ENCODE measurements around the gene PDCL3.

PDCL3 gene

DNA sequence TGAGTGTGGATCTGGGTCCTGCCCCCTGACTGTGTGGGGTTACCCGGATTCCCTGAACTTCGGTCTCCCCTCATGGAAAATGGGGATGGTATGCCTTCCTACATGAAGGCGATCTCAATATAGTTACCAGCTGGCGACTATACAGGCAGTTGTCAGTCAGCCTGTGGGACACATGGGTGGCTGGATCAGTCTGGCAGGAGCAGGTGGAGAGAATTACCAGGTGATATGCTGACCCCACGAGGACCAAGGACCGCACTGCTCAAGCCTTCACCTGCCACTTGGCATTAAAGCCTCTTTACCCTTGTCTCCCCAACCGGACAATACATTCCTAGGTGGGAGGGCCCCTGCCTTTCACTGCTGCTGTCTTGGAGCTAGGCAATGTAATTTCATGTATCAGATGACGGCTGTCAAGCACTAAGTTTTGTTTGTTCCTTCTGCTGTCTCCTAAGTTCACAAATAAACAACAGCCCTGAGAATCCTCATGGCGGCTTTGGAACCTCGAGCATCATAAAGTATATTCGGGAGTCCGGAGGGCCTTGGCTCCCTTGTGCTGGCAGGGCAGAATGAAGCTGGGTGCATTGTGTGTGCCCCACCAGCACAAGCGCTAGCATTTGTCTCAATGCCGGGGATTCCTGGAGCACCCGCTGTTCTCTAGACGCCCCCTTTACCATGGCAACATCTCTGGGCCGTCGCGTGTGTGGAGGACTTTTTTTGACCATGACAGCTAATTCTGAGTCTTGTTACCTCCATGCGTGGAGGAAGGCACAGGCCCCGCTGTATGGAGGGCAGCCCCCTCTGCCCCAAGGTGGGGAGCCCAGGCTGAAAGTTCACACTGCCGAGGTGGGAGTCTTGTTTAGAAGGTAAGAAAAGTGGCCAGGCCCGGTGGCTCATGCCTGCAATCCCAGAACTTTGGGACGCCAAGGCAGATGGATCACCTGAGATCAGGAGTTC, 48.6 kb downstream of the PDCL3 start:
- in situ Hi-C loops (cut with HindIII; ENCODE audit: low sequenced_read_pairs) = no loop called here

DNA sequence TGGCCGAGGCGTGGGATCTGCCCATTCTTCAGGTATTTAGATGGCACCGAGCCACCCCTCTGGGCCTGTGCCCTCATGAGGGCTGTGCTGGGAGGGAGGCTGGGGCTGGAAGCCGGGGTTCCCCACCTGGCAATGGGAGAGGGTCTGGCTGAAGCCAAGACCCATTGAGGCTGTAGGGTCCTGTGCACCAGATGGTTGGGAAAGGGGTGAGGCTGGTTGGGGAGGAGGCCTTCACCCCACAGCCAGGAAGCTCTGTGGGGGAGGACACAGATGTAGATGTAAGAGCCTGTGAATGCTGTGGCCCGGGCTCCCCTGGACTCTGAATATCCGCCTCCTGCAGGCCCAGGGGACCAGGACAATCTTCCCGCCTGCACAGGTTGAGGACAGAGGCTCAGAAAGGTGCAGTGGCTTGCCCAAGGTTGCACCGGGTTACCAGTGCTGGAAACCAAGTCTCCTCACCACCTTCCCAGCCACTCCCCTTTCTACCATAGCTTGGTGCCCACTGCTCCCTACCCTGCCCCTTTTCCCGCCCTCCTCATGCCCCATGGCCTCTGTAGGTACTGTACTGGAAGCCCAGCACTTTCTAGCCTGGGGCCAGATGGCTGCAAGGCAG, 49.7 kb downstream of the PDCL3 start:
- in situ Hi-C loops (cut with HindIII; ENCODE audit: low sequenced_read_pairs) = no loop called here

DNA sequence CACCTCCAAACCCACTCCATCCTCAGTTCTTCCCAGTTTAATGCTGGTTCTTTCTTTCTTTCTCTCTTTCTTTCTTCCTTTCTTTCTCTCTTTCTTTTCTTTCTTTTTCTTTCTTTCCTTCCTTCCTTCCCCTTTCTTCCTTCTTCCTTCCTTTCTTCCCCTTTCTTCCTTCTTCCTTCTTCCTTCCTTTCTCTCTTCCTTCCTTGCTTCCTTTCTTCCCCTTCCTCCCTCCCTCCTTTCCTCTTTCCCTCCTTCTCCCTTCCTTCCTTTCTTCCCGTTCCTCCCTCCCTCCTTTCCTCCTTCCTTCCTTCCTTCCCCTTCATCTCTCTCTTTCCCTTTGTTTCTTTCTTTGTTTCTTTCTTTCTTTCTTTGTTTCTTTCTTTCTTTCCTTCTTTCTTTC, 50.9 kb downstream of the PDCL3 start:
- in situ Hi-C loops (cut with HindIII; ENCODE audit: low sequenced_read_pairs) = no loop called here

DNA sequence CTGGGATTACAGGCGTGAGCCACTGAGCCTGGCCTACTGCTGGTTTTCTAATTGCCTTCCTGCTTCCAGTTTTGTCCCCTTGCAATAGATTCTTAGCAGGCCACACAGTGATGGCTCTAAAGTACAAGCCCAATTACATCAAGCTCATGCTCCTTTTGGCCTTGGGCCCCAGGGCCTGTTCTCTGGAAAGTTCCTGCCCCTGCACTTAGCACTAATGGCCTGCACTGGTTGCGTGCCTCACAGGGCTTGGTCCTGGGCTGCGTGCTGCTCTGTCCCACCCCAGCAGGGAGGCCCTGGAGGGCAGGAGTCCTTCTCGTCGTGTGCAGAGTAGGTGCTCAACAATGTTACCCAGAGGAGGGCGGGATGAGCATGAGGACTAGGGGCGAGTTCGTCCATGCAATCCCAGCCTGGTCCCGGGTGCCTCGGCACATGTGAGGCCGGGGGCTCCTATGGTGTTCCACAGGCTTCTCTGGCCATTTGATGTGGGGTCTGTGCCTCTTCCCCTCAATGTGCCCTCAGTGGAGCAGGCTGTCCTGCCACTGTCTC, 51.7 kb downstream of the PDCL3 start:
- in situ Hi-C loops (cut with HindIII; ENCODE audit: low sequenced_read_pairs) = no loop called here

DNA sequence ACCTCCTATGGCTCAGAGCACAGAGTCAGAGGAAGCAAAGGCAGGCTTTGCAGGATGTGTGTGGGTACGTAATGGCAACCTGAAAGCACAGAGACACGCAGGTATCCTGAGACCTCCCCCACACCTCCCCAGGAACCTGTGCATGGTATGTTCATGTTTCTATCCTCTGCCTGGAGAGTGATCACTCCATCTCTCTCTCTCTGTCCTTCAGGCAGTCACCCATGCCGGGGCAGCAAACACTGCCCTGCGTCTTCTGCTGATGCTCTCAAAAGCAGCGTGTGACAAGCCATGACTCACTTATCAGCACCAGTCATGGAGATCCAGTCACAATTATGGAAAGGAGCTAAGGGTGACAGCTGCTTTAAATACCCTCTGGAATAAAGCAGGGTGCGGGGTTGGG, 52.7 kb downstream of the PDCL3 start:
- in situ Hi-C loops (cut with HindIII; ENCODE audit: low sequenced_read_pairs) = no loop called here

- in situ Hi-C loops (cut with HindIII; ENCODE audit: low sequenced_read_pairs) = no loop called here
These were observed 53.1 kb downstream of the PDCL3 start for GRCh38 chr2:100615886-100616285.

GRCh38 chr2:100616841-100617390, 54.1 kb downstream of the PDCL3 start:
- in situ Hi-C loops (cut with HindIII; ENCODE audit: low sequenced_read_pairs) = no loop called here

DNA sequence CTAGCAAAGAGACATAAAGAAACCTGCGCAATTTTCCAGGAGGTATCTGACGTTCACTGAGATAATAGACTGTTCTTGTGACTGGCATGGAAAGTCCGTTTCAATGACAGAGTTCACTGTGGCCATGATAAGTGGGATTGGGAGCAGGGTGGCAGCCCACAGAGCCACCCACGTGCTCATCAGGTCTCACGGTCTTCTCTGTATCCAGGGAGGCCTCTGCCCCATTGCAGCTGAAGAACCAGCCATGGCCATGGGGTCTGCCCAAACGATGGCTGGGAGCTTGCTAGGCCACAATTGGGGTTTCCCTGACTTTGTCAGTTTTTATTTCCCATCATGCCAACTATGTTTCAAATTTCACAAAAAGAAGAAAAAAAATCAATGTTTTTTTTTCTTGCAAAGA, 57.2 kb downstream of the PDCL3 start:
- in situ Hi-C loops (cut with HindIII; ENCODE audit: low sequenced_read_pairs) = no loop called here

DNA sequence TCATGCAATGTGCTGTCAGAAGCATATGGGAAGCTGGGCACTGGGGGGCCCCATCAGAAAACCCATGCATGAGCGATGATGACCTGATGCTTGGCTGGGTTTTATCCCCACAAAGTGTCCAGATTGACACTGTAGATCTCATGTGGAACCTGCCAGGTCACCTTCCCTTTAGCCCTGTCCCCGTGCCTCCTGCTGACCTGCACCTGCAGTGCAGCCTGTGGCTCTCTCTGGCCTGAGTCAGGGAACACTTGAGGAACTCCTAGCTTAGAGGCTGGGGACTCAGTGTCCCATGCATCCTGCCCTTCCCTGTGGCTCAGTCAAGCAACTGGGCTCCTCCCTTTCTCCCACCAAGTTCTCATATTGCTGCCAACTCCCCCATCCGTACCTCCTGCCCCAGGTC, 57.7 kb downstream of the PDCL3 start:
- in situ Hi-C loops (cut with HindIII; ENCODE audit: low sequenced_read_pairs) = no loop called here

DNA sequence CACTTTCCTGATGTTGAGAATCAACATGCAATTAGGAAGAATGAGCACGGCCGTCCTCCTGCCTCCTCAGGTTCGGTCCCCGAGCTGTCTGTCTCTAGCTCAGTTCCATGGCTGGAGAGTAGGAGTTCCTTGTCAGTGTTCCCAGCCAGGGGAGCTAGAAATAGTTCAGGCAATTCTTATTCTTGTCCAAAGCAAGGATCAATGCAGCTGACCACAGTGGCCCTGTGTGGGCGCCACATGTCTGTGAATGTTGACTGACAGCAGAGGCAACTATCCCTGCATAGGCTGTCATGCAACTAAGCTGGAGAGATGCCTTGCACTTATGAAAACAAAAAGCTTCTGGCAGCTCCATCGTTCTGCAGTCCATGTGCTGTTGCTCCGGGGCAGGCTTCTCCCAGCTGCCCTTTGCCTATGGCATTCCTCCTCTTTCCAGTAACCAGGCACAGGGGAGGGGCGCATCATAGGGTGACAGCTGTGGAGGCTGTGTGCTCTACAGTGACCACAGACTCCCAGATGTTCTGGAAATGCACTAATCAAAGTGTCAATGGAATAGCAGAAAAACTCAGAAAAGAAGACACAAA, 58.7 kb downstream of the PDCL3 start:
- in situ Hi-C loops (cut with HindIII; ENCODE audit: low sequenced_read_pairs) = no loop called here

- in situ Hi-C loops (cut with HindIII; ENCODE audit: low sequenced_read_pairs) = no loop called here
These were observed 60.4 kb downstream of the PDCL3 start for GRCh38 chr2:100623033-100623715.

DNA sequence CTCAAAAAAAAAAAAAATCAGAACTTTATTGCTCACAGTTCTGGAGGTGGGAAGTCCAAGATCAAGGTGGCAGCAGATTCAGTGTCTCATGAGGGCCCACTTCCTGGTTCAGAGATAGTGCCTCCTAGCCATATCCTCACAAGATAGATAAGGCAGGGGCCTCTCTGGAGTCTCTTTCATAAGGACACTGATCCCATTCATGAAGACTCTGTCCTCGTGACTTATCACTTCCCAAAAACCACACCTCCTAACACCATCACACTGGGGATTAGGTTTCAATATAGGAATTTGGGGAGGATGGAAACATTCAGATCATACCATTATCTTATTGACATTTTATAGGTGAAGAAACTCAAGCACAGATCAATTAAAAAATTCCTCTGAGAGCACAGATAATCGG, 61.1 kb downstream of the PDCL3 start:
- in situ Hi-C loops (cut with HindIII; ENCODE audit: low sequenced_read_pairs) = no loop called here

GRCh38 chr2:100624536-100624935, 61.7 kb downstream of the PDCL3 start:
- in situ Hi-C loops (cut with HindIII; ENCODE audit: low sequenced_read_pairs) = no loop called here

DNA sequence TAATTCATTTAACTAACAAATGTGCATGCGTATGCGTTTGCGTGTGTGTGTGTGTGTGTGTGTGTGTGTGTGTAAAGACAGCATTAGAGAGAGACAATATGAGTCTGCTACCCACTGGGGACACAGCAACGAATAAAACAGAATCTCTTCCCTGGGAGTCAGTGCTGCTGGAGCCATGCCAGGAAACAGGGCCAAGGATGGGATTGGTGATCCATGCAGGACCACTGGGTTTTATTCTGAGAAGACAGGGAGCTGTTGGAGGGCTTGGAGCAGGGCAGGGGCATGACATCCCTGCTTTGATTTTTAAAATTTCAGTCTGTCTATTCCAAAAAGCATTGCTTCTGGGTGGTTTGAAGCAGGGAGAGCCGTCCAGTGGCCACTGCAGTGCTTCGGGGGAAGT, 62.9 kb downstream of the PDCL3 start:
- in situ Hi-C loops (cut with HindIII; ENCODE audit: low sequenced_read_pairs) = no loop called here
